ENCODE results near the gene ZC3H18.

Gene ZC3H18

GRCh38 chr16:88599092-88599733, 29.0 kb downstream of the ZC3H18 start:
- TF ChIP-seq, protein P1, sequence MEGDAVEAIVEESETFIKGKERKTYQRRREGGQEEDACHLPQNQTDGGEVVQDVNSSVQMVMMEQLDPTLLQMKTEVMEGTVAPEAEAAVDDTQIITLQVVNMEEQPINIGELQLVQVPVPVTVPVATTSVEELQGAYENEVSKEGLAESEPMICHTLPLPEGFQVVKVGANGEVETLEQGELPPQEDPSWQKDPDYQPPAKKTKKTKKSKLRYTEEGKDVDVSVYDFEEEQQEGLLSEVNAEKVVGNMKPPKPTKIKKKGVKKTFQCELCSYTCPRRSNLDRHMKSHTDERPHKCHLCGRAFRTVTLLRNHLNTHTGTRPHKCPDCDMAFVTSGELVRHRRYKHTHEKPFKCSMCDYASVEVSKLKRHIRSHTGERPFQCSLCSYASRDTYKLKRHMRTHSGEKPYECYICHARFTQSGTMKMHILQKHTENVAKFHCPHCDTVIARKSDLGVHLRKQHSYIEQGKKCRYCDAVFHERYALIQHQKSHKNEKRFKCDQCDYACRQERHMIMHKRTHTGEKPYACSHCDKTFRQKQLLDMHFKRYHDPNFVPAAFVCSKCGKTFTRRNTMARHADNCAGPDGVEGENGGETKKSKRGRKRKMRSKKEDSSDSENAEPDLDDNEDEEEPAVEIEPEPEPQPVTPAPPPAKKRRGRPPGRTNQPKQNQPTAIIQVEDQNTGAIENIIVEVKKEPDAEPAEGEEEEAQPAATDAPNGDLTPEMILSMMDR (IDR thresholded peaks at IDR 0.05) = no peak
- peak overlapping the region; percentile 77 for H3K27ac ChIP-seq

GRCh38 chr16:88599825-88600538, 29.8 kb downstream of the ZC3H18 start:
- TF ChIP-seq, protein P1 (IDR thresholded peaks at IDR 0.05) = no peak
- Histone ChIP-seq H3K27ac (peak overlapping the region; percentile 77), H3K36me3 (peaks cover 38% of the 10 kb centered on the region), H3K9me3 (no peaks in the 10 kb centered on the region), H3K27me3 (no peaks in the 10 kb centered on the region), H3K4me1 (ENCODE audit: control insufficient read depth in 1 of 2, insufficient read depth in 1 of 2, low read depth in 1 of 2, low read length in 1 of 2) (peaks cover 29 to 34% of the 10 kb centered on the region in 2 experiments), H3K4me3 (ENCODE audit: low read depth in 1 of 2, low read length in 1 of 2) (no peak overlapping the region)

More at GRCh38 chr16:88599092-88599733, 29.0 kb downstream of the ZC3H18 start:
- H3K9me3 ChIP-seq = no peaks in the 10 kb centered on the region
- peak overlapping the region in 1 of 2 experiments; percentile 6 for H3K4me3 ChIP-seq (ENCODE audit: low read depth in 1 of 2, low read length in 1 of 2)
- H3K36me3 ChIP-seq = peaks cover 38% of the 10 kb centered on the region
- H3K4me1 ChIP-seq (ENCODE audit: control insufficient read depth in 1 of 2, insufficient read depth in 1 of 2, low read depth in 1 of 2, low read length in 1 of 2) = peaks cover 21 to 26% of the 10 kb centered on the region in 2 experiments
- H3K27me3 ChIP-seq = no peaks in the 10 kb centered on the region

- peak overlapping the region; percentile 77 for H3K27ac ChIP-seq
- H3K36me3 ChIP-seq = peaks cover 38% of the 10 kb centered on the region
- peaks cover 34 to 39% of the 10 kb centered on the region in 2 experiments for H3K4me1 ChIP-seq (ENCODE audit: control insufficient read depth in 1 of 2, insufficient read depth in 1 of 2, low read depth in 1 of 2, low read length in 1 of 2)
- TF ChIP-seq, protein P1 (IDR thresholded peaks at IDR 0.05) = no peak
- H3K4me3 ChIP-seq (ENCODE audit: low read depth in 1 of 2, low read length in 1 of 2) = no peak overlapping the region
- H3K27me3 ChIP-seq = no peaks in the 10 kb centered on the region
- no peaks in the 10 kb centered on the region for H3K9me3 ChIP-seq
Observed at GRCh38 chr16:88600539-88600896, 30.3 kb downstream of the ZC3H18 start.

DNA sequence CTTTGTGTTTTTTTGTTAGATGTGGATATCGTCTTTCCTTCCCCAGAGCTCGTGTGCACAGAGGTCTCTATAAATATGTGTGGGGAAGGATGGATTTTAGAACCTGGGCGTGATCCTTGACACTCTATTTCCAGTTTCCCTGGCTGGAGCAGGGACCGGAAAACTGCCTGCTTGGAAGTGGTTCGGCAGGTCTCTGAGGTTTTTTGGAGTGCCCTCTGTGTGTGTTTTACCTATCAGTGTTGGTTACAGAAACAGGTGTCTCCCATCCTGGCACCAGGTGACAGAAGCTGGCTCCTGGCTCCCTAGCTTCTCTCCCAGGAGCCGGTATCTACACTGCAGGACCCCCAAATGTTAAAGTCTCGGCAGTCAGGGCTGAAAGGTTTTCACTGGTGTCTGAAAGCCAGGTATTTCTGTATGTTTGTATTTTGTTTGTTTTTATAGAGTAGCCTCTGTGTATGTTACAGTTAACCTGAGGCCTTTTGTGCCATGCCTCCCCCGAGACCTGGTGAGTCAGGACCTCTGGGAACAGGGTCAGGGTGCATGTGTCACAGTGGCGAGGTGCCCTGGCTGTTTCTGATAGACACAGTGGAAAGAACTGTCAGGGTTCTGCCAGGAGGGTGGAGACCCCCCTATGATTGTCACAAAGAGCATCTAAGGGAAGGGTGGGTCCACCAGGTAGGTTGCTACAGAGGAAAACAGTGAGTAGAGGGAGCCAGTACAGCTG, 31.3 kb downstream of the ZC3H18 start:
- peaks cover 42% of the 10 kb centered on the region for H3K36me3 ChIP-seq

GRCh38 chr16:88602091-88602490, 31.9 kb downstream of the ZC3H18 start:
- TF ChIP-seq, protein P1 (IDR thresholded peaks at IDR 0.05) = no peak

More for the DNA sequence above, 31.3 kb downstream of the ZC3H18 start:
- H3K27me3 ChIP-seq = no peaks in the 10 kb centered on the region
- TF ChIP-seq, protein P1 (IDR thresholded peaks at IDR 0.05) = no peak
- no peaks in the 10 kb centered on the region for H3K9me3 ChIP-seq
- H3K27ac ChIP-seq = peak overlapping the region; percentile 77
- peaks cover 43 to 48% of the 10 kb centered on the region in 2 experiments for H3K4me1 ChIP-seq (ENCODE audit: control insufficient read depth in 1 of 2, insufficient read depth in 1 of 2, low read depth in 1 of 2, low read length in 1 of 2)
- no peak overlapping the region for H3K4me3 ChIP-seq (ENCODE audit: low read depth in 1 of 2, low read length in 1 of 2)

More at GRCh38 chr16:88602091-88602490, 31.9 kb downstream of the ZC3H18 start:
- Histone ChIP-seq H3K9me3 (no peaks in the 10 kb centered on the region), H3K27ac (no peak overlapping the region), H3K4me3 (ENCODE audit: low read depth in 1 of 2, low read length in 1 of 2) (no peak overlapping the region), H3K4me1 (ENCODE audit: control insufficient read depth in 1 of 2, insufficient read depth in 1 of 2, low read depth in 1 of 2, low read length in 1 of 2) (peaks cover 47 to 50% of the 10 kb centered on the region in 2 experiments), H3K36me3 (peaks cover 47% of the 10 kb centered on the region), H3K27me3 (no peaks in the 10 kb centered on the region)
